GM18519 (cell line): ENCODE measurements around the gene APEX2.
"Not testable (repeated sequence)": the region's sequence is repeated elsewhere in the genome, so short reads cannot be mapped to it uniquely, and the experiment has no call there.

Experiments
- ATAC-seq: cut with Tn5 transposase; IDR thresholded peaks from one replicate; pipeline ENCODE4 v1.9.1; 2021; ENCODE audit warnings: mild to moderate bottlenecking, moderate library complexity; ENCODE audit not compliant: unreplicated experiment, low FRiP score

APEX2 gene

GRCh38 chrX:54999717-55000598 is at the start of gene APEX2:
Gene APEX2 (plus strand): TSS chrX:55000363. CDS start chrX:55000423, 60 bp downstream.
- ATAC-seq = peak; percentile 86

GRCh38 chrX:54950730-54951375 is 49.3 kb upstream of the APEX2 start:
- no peak for ATAC-seq

GRCh38 chrX:54961750-54962149 is 38.4 kb upstream of the APEX2 start:
- no peak for ATAC-seq

- no peak for ATAC-seq
These were observed 35.2 kb upstream of the APEX2 start for GRCh38 chrX:54964766-54965497.

GRCh38 chrX:54977387-54977786 is 22.8 kb upstream of the APEX2 start:
- no peak for ATAC-seq

- no peak for ATAC-seq
These were observed 21.7 kb upstream of the APEX2 start for GRCh38 chrX:54978448-54978847.

GRCh38 chrX:54979432-54979831 is 20.7 kb upstream of the APEX2 start:
- no peak for ATAC-seq

- no peak for ATAC-seq
These were observed 19.8 kb upstream of the APEX2 start for GRCh38 chrX:54980334-54980733.

GRCh38 chrX:54983306-54983705 is 16.9 kb upstream of the APEX2 start:
- not testable (repeated sequence) for ATAC-seq

- no peak for ATAC-seq
These were observed 8.5 kb upstream of the APEX2 start for GRCh38 chrX:54991706-54992105.

GRCh38 chrX:54992911-54993622 is 7.1 kb upstream of the APEX2 start:
- ATAC-seq = no peak

- no peak for ATAC-seq
These were observed 6.1 kb upstream of the APEX2 start, which contains the start of gene PFKFB1 for GRCh38 chrX:54994099-54994498. Gene PFKFB1 (minus strand): TSS chrX:54994188. CDS start chrX:54994007, 181 bp downstream.

- no peak for ATAC-seq
These were observed 5.4 kb upstream of the APEX2 start for GRCh38 chrX:54994668-54995351.

- no peak for ATAC-seq
These were observed 4.5 kb upstream of the APEX2 start for GRCh38 chrX:54995621-54996020.

- no peak for ATAC-seq
These were observed 4.1 kb downstream of the APEX2 start for GRCh38 chrX:55004231-55004630.

- ATAC-seq = no peak
These were observed 5.1 kb downstream of the APEX2 start for GRCh38 chrX:55005256-55005655.

- ATAC-seq = no peak
These were observed 6.9 kb downstream of the APEX2 start for GRCh38 chrX:55006827-55007621.

GRCh38 chrX:55007656-55008055 is 7.5 kb downstream of the APEX2 start:
- ATAC-seq = no peak
